Stimulated activated CD8-positive, alpha-beta memory T cell treated with anti-CD3 and anti-CD28 coated beads, Interleukin-4, amount 100 ng/mL, for 4 hours (primary cell): ENCODE measurements around the gene KLHDC4.
"Not testable (repeated sequence)": the region's sequence is repeated elsewhere in the genome, so short reads cannot be mapped to it uniquely, and the experiment has no call there.

Experiments
- DNase-seq, 2 donors: peaks; one replicate each; pipeline ENCODE4 v3.0.0-alpha.2; 2020; ENCODE audit warnings: low read depth in 2 of 2, low spot score in 1 of 2

Gene KLHDC4

GRCh38 chr16:87744750-87745514 lies 20.9 kb downstream of the KLHDC4 start:
- DNase-seq = no peak

GRCh38 chr16:87742781-87743490 lies 22.9 kb downstream of the KLHDC4 start:
- no peak for DNase-seq

- no peak for DNase-seq
Observed at GRCh38 chr16:87741700-87742415, 23.9 kb downstream of the KLHDC4 start.

GRCh38 chr16:87740909-87741424 lies 24.8 kb downstream of the KLHDC4 start:
- DNase-seq = no peak

GRCh38 chr16:87740441-87740840 lies 25.3 kb downstream of the KLHDC4 start:
- no peak for DNase-seq

GRCh38 chr16:87739801-87740200 lies 26.0 kb downstream of the KLHDC4 start:
- DNase-seq = no peak

- DNase-seq = no peak
Observed at GRCh38 chr16:87736008-87736382, 29.8 kb downstream of the KLHDC4 start.

GRCh38 chr16:87735270-87736007 lies 30.3 kb downstream of the KLHDC4 start:
- DNase-seq = no peak

- DNase-seq = no peak
Observed at GRCh38 chr16:87734644-87735043, 31.1 kb downstream of the KLHDC4 start.

GRCh38 chr16:87733190-87733589 lies 32.6 kb downstream of the KLHDC4 start:
- DNase-seq = no peak

GRCh38 chr16:87731607-87732006 lies 34.2 kb downstream of the KLHDC4 start:
- DNase-seq = no peak

GRCh38 chr16:87729266-87729954 lies 36.4 kb downstream of the KLHDC4 start:
- DNase-seq = no peak

- DNase-seq = no peak
Observed at GRCh38 chr16:87728026-87728425, 37.8 kb downstream of the KLHDC4 start.

- no peak for DNase-seq
Observed at GRCh38 chr16:87727346-87727745, 38.4 kb downstream of the KLHDC4 start.

- not testable (repeated sequence) for DNase-seq
Observed at GRCh38 chr16:87726577-87726976, 39.2 kb downstream of the KLHDC4 start.

GRCh38 chr16:87725596-87726235 lies 40.1 kb downstream of the KLHDC4 start:
- DNase-seq = no peak

- peak in 1 of 2 donors; percentile 43 for DNase-seq
Observed at GRCh38 chr16:87724490-87725291, 41.1 kb downstream of the KLHDC4 start.

GRCh38 chr16:87723226-87723623 lies 42.6 kb downstream of the KLHDC4 start:
- peak in 1 of 2 donors; percentile 12 for DNase-seq

- no peak for DNase-seq
Observed at GRCh38 chr16:87722590-87723225, 43.1 kb downstream of the KLHDC4 start.
